Measurements from ENCODE around the gene CIBAR2. TPM values are rescaled to one million over a fixed set of nuclear protein-coding genes. Genes with fewer than 3 reads are reported as not detected.

CIBAR2 gene
- total RNA-seq, 1 donor from 2014 or later = not detected

DNA sequence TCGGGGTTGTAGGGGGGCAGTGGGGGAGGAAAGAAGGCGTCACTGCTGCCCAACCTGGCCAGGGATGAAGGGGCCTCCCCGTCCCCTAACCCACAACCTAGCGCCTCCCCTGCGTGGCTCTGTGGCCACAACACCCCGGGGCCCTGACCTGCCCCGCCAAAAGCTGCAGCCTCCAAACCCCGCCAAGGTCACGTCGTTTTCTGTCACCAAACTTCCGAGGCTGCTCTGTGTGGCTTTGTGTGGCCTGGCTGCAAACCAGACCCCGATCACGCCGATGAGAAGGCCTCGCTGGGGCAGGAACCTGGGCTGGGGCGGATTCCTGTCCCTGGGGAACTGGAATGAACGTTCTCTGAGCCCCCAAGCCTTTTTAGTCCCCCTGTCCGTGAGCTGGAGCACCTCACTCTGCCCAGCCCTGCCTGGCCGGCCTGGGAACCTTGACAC lies 30.5 kb upstream of the CIBAR2 start:
- no peaks in the 10 kb centered on the region for H3K9me3 ChIP-seq
- no peak for ATAC-seq

DNA sequence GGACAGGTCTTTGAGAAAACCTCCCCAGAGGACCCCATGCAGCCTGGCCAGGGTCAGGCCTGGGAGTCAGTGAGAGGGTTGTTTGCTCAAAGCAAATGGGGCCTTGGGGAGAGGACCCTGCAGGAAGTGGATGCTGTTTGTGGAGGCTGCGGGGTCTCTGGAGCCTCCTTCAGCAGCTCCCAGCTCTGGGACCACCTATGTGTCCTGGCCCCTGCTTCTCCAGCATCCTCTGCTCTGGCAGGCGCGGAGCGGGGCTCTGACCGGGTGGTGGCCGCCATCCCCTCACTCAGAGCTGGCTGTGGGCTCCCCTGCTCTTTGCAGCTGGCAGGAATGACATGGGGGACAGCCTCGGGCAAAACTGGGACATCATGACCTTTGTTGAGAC lies 29.8 kb upstream of the CIBAR2 start:
- H3K36me3 ChIP-seq = no peaks in the 10 kb centered on the region
- no peak for DNase-seq

More for the DNA sequence above, 30.5 kb upstream of the CIBAR2 start:
- intact Hi-C loops (cut with DNase I) = no loop called here
- peaks cover 2% of the 10 kb centered on the region for H3K4me1 ChIP-seq
- H3K27ac ChIP-seq = no peak overlapping the region
- no peak for DNase-seq
- TF ChIP-seq, protein P1, sequence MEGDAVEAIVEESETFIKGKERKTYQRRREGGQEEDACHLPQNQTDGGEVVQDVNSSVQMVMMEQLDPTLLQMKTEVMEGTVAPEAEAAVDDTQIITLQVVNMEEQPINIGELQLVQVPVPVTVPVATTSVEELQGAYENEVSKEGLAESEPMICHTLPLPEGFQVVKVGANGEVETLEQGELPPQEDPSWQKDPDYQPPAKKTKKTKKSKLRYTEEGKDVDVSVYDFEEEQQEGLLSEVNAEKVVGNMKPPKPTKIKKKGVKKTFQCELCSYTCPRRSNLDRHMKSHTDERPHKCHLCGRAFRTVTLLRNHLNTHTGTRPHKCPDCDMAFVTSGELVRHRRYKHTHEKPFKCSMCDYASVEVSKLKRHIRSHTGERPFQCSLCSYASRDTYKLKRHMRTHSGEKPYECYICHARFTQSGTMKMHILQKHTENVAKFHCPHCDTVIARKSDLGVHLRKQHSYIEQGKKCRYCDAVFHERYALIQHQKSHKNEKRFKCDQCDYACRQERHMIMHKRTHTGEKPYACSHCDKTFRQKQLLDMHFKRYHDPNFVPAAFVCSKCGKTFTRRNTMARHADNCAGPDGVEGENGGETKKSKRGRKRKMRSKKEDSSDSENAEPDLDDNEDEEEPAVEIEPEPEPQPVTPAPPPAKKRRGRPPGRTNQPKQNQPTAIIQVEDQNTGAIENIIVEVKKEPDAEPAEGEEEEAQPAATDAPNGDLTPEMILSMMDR (IDR thresholded peaks at IDR 0.05) = no peak
- H3K27me3 ChIP-seq = no peaks in the 10 kb centered on the region
- H3K36me3 ChIP-seq = no peaks in the 10 kb centered on the region
- no peak overlapping the region for H3K4me3 ChIP-seq

DNA sequence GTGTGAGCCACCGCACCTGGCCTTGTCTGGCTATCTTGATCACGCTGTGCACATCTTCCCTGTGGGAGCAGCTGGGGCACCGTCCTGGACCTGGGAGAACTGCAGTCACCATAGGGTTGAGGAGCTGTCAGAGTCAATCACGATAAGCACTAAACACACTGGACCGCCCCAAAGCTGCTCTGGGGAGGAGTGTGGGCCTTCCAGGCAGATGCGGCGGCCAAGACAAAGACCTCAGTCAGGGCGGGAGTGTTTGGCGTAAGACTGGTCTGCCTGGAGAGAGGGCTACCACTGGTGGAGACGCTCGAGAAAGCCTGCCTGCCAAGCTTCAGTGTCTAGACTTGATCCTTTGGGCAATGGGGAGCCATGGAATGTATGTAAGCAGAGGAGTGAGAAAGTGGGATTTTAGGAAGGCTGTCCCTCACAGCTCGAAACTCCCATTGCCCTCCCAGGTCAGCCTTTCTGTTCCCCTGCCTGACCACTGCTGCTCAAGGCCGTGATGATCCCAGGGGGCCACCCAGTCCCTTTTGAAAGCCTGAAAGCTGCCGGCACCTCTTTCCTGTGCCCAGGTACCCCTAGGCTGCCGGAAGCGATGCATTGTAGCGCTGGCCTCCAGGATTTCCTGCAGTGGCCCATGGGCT lies 29.3 kb upstream of the CIBAR2 start:
- H3K9me3 ChIP-seq = no peaks in the 10 kb centered on the region
- TF ChIP-seq, protein P1 (IDR thresholded peaks at IDR 0.05) = no peak
- intact Hi-C loops (cut with DNase I) = no loop called here
- ATAC-seq (no peak), DNase-seq (no peak)
- H3K36me3 ChIP-seq = no peaks in the 10 kb centered on the region
- H3K4me1 ChIP-seq = peaks cover 11% of the 10 kb centered on the region
- H3K4me3 ChIP-seq = no peak overlapping the region
- no peaks in the 10 kb centered on the region for H3K27me3 ChIP-seq
- H3K27ac ChIP-seq = no peak overlapping the region

More for the DNA sequence above, 29.8 kb upstream of the CIBAR2 start:
- no peaks in the 10 kb centered on the region for H3K27me3 ChIP-seq
- peaks cover 6% of the 10 kb centered on the region for H3K4me1 ChIP-seq
- intact Hi-C loops (cut with DNase I) = no loop called here
- no peak overlapping the region for H3K4me3 ChIP-seq
- no peaks in the 10 kb centered on the region for H3K9me3 ChIP-seq
- TF ChIP-seq, protein P1 (IDR thresholded peaks at IDR 0.05) = no peak
- H3K27ac ChIP-seq = no peak overlapping the region
- no peak for ATAC-seq

DNA sequence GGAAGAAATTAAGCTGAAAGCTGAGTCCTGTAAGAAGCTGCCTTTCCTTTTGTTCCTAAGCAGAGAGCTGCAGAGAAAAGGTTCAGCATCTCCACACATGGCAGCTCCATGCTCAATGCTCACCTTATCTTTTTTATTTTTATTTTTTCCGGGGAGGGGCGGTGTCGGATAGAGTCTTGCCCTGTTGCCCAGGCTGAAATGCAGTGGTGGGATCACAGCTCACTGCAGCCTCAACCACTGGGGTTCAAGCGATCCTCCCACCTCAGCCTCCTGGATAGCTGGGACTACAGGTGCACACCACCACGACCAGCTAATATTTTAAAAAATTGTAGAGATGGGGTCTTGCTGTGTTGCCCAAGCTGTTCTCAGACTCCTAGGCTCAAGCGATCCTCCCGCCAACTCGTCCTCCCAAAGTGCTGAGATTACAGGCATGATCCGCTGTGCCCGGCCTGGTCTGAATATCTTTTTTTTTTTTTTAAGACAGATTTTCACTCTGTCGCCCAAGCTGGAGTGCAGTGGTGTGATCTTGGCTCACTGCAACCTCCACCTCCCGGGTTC lies 28.3 kb upstream of the CIBAR2 start:
- intact Hi-C loops (cut with DNase I) = no loop called here

DNA sequence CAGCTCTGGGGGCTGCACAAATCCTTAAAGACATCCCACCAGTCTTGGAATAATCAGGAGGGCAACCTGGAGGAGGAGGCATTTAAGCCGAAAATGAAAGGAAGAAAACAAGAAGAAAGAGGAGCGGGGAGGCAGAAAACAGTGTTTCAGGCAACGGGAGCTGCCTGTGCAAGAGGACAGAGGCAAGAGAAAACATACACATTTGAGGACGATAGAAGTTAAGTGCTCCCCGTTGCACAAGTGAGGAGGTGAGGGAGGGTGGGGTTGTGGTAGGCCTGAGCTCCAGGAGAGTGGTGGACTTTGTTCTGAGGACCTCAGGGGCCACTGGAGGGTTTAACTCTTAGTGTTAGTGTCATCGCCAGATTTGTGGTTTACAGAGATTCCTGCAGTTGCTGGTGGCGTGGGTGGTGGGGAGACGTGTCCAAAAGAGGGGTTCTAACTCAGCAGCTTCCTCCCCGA lies 27.6 kb upstream of the CIBAR2 start:
- Histone ChIP-seq H3K9me3 (no peaks in the 10 kb centered on the region), H3K27ac (no peak overlapping the region), H3K36me3 (no peaks in the 10 kb centered on the region), H3K4me1 (peaks cover 27% of the 10 kb centered on the region), H3K4me3 (no peak overlapping the region), H3K27me3 (no peaks in the 10 kb centered on the region)
- no peak for ATAC-seq
- intact Hi-C loops (cut with DNase I) = no loop called here
- TF ChIP-seq, protein P1 (IDR thresholded peaks at IDR 0.05) = no peak
- DNase-seq = no peak

More for the DNA sequence above, 28.3 kb upstream of the CIBAR2 start:
- Histone ChIP-seq H3K4me1 (peaks cover 22% of the 10 kb centered on the region), H3K36me3 (no peaks in the 10 kb centered on the region), H3K9me3 (no peaks in the 10 kb centered on the region), H3K27me3 (no peaks in the 10 kb centered on the region), H3K4me3 (no peak overlapping the region), H3K27ac (no peak overlapping the region)
- TF ChIP-seq, protein P1 (IDR thresholded peaks at IDR 0.05) = no peak
- DNase-seq (no peak), ATAC-seq (no peak)
